Retina (tissue), 1 donor: ENCODE data around the gene TRMT1.
"Not testable (repeated sequence)": the region's sequence is repeated elsewhere in the genome, so short reads cannot be mapped to it uniquely, and the experiment has no call there.

ENCODE experiments used
- DNase-seq: peaks from one replicate; pipeline ENCODE4 v3.0.0-alpha.2; 2016

Gene TRMT1

DNA sequence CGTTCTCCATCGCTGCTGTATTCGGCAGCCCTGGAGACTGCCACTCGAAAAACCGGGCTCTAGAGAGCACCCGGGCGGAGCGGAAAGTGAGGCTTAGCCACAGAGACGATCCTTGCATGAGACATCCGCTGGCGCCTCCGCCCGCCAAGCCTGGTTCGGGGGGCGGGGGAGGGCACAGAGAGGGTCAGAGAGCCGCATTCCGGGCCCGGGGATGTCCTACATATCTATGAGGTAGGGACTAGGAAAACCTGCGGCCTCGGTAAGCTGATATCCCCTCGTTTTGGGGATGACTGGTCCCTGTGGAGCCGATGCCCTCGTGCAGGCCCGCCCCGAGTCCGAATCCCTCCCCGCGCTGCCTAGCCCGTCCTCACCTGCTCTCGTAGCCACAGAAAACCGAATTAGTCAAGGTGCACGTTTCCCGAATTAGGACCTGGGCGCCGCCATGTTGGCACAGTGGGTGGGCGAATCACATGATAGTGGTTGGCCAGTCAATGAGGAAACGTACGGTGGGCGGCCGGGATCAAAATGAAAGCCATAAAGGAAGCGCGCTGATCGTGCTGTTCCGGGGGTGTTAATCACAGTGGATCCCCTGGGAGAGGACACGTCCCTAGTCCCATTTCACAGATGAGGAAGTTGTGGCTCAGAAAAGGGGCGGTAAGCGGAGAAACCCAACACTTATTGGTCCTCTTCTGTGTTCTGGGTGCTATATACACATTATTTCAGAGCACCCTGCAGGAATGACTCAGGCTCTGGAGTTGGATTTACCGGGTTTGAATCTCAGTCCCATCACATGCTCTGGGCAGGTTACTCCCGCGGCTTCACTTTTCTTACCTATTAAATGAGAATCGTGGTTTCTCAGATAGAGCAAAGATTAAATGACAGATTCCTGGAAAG lies at the start of gene TRMT1:
Gene TRMT1, minus strand, starts transcription at position 459 of the 894 bp plus-strand sequence. Its CDS starts 341 bp downstream, at position 118.
- DNase-seq = peak; percentile 92

DNA sequence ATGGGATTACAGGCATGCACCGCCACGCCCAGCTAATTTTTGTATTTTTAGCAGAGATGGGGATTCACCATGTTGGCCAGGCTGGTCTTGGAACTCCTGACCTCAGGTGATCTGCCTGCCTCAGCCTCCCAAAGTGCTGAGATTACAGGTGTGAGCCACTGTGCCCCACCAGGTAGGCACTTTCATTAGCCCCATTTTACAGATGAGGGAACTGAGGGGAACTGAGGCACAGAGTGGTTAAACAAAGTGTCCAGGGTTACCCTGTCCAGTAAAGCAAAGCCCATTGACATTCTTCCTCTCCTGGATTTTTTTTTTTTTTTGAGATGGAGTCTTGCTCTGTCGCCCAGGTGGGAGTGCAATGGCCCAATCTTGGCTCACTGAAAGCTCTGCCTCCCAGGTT lies 49.6 kb upstream of the TRMT1 start:
- not testable (repeated sequence) for DNase-seq

- no peak for DNase-seq
These were observed 48.8 kb upstream of the TRMT1 start for GRCh38 chr19:13165162-13165997.

- DNase-seq = peak; percentile 92
These were observed 48.0 kb upstream of the TRMT1 start for GRCh38 chr19:13164343-13165161.

DNA sequence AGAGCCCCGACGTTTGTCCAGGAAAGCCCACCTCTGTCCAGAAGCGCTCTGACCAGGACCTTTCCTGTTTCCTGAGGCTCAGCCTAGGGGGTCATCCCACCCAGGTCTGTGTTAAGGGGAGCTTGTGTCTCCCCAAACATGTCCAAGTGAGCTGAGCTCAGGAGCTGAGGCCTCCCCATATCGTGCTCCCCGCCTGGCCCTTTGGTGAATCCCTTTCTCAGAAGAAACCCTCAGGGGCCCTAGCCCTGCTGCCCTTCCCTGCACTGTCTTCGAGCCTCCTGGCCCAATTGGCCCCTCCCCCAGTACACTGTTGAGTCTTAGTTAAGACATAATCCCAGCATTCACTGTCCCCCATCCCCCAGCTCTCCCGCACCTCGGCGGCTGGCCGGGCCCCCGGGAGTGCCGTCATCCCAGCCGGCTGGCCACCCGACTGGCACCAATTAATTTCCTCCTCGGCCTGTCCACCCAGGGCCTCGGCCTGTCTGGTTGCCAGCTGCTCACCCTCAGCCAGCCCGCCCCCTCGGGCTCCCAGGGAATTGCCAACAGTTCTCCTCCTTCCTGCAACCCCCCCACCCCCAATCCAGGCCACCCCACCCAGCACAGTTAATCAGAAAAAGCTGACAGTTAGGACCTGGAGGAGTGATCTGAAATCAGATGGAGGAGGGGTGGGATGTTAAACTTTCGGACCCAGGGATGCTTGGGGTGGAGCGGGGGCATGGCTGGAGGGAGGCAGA lies 47.2 kb upstream of the TRMT1 start:
- DNase-seq = peak; percentile 93

DNA sequence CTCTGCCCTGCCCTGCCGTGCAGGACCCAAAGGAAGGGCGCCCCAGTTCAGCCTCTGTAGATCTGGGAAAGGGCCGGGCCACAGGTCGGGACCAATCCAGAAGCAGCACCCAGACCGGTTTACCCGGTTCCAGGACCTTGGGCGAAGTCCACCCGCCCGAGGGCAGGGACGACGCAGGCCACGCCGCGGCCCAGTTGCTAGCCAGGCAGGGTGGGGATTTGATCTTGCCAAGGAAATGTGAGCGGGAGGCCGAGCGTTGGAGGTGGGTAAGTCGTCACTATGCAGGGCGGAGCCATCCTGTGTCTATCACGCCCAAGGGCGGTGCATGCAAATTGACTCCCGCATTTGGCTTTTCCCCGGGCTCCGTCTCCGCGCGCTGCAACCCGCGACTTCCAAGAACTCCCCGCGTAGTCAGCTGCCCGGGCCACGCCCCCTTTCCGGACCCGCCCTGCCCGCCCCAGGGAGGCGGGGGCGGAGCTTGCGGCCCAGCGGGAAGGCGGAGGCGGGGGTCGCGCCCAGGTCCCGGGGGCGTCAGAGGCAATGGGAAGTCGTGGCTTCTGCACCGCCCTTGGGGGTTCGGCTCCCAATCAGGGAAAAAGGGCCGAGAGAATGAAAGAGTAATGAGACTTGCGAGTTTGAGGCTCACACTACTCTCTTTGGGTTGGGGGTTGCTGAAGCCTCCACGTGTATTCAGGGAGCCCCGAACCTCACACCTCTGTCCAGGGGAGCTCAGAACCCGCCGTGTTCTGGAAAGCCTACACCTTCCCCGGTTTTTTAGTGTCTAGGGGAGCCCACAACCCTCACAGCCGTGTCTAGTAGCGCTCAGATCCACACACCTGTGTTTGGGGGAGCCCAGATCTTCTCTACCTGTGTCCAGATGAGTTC lies 46.4 kb upstream of the TRMT1 start:
- DNase-seq = peak; percentile 92

- DNase-seq = no peak
These were observed 44.0 kb upstream of the TRMT1 start for GRCh38 chr19:13160557-13160956.

GRCh38 chr19:13159713-13160112 lies 43.2 kb upstream of the TRMT1 start:
- no peak for DNase-seq

DNA sequence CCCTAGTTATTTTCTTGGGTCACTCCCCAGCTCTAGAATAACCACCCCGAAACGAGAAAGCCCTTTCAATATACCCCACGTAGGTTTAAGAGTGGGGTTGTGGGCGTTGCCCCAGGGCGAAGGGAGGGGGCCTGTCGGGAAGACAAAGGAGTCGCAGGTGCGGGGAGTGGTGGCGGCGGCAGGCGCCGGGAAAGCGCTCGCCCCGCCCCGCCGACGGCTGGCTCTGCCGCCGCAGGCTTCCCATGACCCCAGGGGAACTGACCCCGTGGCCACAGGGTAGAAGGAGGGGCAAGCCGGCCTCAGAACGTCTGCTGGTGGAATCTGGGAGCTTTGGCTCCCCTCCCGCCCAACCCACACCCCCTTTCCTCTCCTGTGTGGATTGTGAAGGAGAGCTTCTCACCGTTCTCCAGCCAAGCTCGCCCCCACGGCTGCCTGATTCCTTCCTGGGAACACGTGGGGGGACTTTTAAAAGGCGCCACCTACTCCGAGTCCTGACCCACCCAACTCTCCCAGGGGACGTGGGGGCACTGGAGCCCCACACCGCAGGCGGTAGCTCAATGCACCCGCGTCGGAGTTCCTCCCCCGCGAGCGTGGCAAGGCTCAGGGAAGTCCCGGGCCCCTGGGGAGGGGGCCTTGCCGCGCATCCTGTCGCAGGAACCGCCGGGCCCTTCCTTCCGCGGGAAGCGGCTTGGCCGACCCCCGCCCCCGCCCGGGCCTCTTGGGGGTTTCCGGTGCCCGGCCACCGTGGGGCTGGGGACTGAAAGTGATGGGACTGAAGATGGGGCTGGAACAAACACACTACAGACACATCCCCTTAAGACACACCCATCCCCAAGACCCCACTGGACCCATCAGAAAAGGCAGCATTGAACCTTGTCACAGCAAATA lies 39.2 kb upstream of the TRMT1 start:
- peak; percentile 75 for DNase-seq

GRCh38 chr19:13154911-13155471 lies 38.5 kb upstream of the TRMT1 start:
- DNase-seq = peak; percentile 77

DNA sequence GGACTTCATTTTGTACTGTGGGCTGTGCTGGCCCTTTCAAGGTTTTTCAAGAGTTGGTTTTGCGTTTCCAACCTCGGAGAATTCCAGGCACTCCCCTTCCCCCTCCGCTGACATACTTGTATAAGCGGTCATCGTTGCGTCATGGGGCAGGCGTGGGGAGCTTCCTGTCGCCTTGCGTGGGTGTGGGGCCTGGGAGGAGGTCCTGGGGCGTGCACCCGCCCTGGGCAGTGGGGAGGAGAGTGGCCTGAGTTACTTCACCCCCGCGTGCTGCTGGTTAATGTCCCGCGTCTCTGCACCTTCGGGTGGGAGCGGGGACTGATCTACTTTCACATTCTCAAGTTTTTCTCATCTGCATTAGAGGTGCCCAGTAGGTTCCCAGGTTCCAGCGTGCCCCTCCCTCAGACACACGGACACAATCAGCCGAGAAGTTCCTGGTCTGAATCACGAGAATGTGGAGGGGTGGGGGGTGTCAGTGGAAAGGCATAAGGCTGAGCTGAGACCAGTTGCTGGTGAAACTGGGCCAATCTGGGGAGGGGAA lies 37.8 kb upstream of the TRMT1 start:
- peak; percentile 77 for DNase-seq

- peak; percentile 75 for DNase-seq
These were observed 37.2 kb upstream of the TRMT1 start for GRCh38 chr19:13153569-13154240.

- peak; percentile 99 for DNase-seq
These were observed 36.5 kb upstream of the TRMT1 start for GRCh38 chr19:13152974-13153568.

GRCh38 chr19:13152356-13152973 lies 35.9 kb upstream of the TRMT1 start:
- no peak for DNase-seq

GRCh38 chr19:13151605-13152355 lies 35.2 kb upstream of the TRMT1 start:
- peak; percentile 96 for DNase-seq

DNA sequence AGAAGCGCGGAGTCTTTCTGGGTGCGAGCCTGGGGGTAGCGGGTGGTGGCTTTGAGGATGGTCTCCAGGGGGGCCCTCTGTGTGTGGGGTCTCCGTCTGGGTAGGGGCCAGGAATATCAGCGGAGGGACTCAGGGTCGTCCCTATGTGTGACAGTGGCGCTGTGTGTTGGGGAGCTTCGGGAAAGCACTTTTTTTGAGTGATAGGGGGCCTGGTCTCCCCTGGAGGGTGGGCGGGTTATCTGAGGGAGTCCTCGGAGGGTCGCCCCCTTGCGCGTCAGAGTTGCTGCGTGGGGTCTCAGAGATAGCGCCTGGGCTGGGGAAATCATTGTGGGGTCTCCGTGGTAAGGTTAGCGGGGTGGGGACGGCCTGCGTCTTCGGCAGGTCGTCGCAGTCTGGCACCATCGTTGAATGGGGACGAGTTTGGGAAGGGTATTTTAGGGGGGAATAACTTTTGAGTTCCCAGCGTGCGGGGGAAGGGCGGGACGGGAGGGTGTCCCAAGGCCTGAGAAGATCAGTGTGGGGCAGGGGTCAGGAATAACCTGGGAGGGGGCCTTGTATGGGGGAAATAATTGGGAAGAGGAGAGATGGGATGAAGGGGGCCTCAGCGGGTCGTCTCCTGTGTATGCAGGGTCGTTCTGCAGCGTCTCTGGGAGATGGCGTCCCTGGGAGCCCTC lies 34.5 kb upstream of the TRMT1 start:
- peak; percentile 59 for DNase-seq
